ENCODE measurements around the gene AP2A1.
"Not testable (repeated sequence)": the region's sequence is repeated elsewhere in the genome, so short reads cannot be mapped to it uniquely, and the experiment has no call there.

AP2A1 gene

GRCh38 chr19:49816590-49816989, 49.8 kb downstream of the AP2A1 start:
- H3K4me3 ChIP-seq (replicated peaks in 1 of 2; ENCODE audit: low read depth in 2 of 2, low read length in 2 of 2) = peak overlapping the region in 1 of 2 donors; percentile 76
- no peak for DNase-seq (ENCODE audit: low read depth in 2 of 2)
- TF ChIP-seq CTCF (IDR thresholded peaks at IDR 0.05; ENCODE audit: low read depth, low read length) = no peak

GRCh38 chr19:49817964-49818648, 51.3 kb downstream of the AP2A1 start, which contains the start of gene MED25:
Gene MED25 (plus strand): TSS chr19:49818289. CDS start chr19:49818342, 53 bp downstream.
- peak; percentile 89 to 92 for DNase-seq (ENCODE audit: low read depth in 2 of 2)
- H3K4me3 ChIP-seq (replicated peaks in 1 of 2; ENCODE audit: low read depth in 2 of 2, low read length in 2 of 2) = peak within 1 kb of the TSS; percentile 76 to 95
- TF ChIP-seq CTCF (IDR thresholded peaks at IDR 0.05; ENCODE audit: low read depth, low read length) = no peak

GRCh38 chr19:49818649-49819370, 52.0 kb downstream of the AP2A1 start:
- no peak for DNase-seq (ENCODE audit: low read depth in 2 of 2)
- H3K4me3 ChIP-seq (replicated peaks in 1 of 2; ENCODE audit: low read depth in 2 of 2, low read length in 2 of 2) = peak overlapping the region; percentile 76 to 95
- no peak for TF ChIP-seq CTCF (IDR thresholded peaks at IDR 0.05; ENCODE audit: low read depth, low read length)

GRCh38 chr19:49819452-49820115, 52.8 kb downstream of the AP2A1 start:
- H3K4me3 ChIP-seq (replicated peaks in 1 of 2; ENCODE audit: low read depth in 2 of 2, low read length in 2 of 2) = peak overlapping the region; percentile 76 to 95
- DNase-seq (ENCODE audit: low read depth in 2 of 2) = not testable (repeated sequence)

GRCh38 chr19:49820125-49820524, 53.3 kb downstream of the AP2A1 start:
- no peak overlapping the region for H3K4me3 ChIP-seq (replicated peaks in 1 of 2; ENCODE audit: low read depth in 2 of 2, low read length in 2 of 2)
- no peak for TF ChIP-seq CTCF (IDR thresholded peaks at IDR 0.05; ENCODE audit: low read depth, low read length)
- peak in 1 of 2 donors; percentile 82 for DNase-seq (ENCODE audit: low read depth in 2 of 2)

- no peak overlapping the region for H3K4me3 ChIP-seq (replicated peaks in 1 of 2; ENCODE audit: low read depth in 2 of 2, low read length in 2 of 2)
- TF ChIP-seq CTCF (IDR thresholded peaks at IDR 0.05; ENCODE audit: low read depth, low read length) = no peak
- no peak for DNase-seq (ENCODE audit: low read depth in 2 of 2)
Measured at GRCh38 chr19:49823472-49823871, 56.7 kb downstream of the AP2A1 start.

- no peak for DNase-seq (ENCODE audit: low read depth in 2 of 2)
- TF ChIP-seq CTCF (IDR thresholded peaks at IDR 0.05; ENCODE audit: low read depth, low read length) = no peak
- no peak overlapping the region for H3K4me3 ChIP-seq (replicated peaks in 1 of 2; ENCODE audit: low read depth in 2 of 2, low read length in 2 of 2)
Measured at GRCh38 chr19:49824662-49825061, 57.9 kb downstream of the AP2A1 start.
